Smooth muscle cell of bladder (primary cell): Measurements from ENCODE around the gene ATG9B. TPM values are rescaled to one million over a fixed set of nuclear protein-coding genes. Genes with fewer than 3 reads are reported as not detected.

Source experiments
- total RNA-seq: library from RNA; depleted of rRNA; stranded (reverse); fragments of >200 nt; gene quantifications from 2 replicates; pipeline ENCODE4 v1.2.3, GENCODE V29; 2014

ATG9B gene, protein sequence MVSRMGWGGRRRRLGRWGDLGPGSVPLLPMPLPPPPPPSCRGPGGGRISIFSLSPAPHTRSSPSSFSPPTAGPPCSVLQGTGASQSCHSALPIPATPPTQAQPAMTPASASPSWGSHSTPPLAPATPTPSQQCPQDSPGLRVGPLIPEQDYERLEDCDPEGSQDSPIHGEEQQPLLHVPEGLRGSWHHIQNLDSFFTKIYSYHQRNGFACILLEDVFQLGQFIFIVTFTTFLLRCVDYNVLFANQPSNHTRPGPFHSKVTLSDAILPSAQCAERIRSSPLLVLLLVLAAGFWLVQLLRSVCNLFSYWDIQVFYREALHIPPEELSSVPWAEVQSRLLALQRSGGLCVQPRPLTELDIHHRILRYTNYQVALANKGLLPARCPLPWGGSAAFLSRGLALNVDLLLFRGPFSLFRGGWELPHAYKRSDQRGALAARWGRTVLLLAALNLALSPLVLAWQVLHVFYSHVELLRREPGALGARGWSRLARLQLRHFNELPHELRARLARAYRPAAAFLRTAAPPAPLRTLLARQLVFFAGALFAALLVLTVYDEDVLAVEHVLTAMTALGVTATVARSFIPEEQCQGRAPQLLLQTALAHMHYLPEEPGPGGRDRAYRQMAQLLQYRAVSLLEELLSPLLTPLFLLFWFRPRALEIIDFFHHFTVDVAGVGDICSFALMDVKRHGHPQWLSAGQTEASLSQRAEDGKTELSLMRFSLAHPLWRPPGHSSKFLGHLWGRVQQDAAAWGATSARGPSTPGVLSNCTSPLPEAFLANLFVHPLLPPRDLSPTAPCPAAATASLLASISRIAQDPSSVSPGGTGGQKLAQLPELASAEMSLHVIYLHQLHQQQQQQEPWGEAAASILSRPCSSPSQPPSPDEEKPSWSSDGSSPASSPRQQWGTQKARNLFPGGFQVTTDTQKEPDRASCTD
- 0.37 TPM in 1 of 2 replicates, not detected in the other for total RNA-seq

DNA sequence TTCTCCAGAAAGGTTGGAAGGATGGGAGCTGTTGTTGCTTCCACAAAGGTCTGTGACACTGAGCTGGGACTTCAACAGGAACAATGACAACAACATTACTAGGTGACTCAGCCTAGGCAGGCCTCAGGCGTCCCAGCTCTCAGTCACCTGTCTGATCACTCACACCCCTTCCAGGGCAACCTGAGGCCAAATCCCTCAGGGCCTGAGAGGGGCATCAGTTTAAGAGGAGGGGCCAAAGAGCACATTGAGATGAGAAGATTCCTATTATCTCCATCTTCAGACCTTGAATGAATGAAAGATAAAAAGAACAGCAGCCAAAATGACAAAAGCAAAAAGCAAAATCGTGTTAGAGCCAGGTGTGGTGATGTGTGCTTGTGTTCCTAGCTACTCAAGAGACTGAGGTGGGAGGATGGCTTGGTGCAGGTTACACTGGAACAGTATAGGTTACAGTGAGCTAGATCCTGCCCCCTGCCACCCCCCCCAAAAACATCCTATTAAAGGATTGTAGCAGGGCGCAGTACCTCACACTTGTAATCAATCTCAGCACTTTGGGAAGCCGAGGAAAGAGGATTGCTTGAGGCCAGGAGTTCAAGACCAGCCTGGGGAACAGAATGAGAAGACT lies at the start of gene ATG9B:
ATG9B (minus strand) TSS at position 60 of the 622 bp plus-strand sequence. CDS start 71 bp downstream, outside the sequence.

DNA sequence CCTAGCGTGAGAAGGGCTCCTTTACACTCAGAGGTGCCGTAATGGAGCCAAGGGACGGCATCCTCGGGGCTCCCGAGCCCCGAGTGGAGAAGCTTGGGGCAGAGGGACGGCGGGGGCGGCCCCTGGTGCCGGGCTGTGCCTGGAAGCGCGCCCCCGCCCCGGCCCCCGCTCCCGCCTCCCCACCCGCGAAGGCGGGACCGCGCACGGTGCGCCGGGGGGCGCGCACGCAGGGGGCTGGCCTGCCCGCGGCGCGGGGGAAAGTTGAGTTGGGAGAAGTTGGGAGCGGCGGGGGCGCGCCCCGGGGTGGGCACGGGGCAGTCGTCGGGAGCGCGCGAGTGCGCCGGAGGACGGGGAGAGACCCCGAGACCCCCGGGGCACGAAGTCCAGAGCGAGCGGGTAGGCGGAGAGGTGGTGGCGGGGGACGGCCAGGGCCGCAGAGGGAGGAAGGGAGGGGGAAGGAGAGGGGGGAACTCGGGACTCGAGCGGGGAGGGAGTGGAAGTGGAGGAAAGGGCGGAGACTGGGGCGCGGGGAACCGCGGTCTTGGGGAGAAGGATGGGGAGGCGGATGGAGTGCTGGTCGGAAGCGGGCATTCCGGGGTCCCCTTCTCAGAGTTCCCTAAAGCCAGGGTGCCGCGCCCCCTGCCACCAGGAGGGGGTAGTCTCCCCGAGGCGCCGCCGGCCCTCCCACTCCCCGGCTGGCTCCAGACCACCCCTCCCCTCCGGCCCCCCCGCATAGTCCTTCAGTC lies 35.2 kb upstream of the ATG9B start, which contains the start of gene SLC4A2:
SLC4A2 (plus strand) TSS at position 223 of the 746 bp plus-strand sequence. CDS start 2,399 bp downstream, outside the sequence.

DNA sequence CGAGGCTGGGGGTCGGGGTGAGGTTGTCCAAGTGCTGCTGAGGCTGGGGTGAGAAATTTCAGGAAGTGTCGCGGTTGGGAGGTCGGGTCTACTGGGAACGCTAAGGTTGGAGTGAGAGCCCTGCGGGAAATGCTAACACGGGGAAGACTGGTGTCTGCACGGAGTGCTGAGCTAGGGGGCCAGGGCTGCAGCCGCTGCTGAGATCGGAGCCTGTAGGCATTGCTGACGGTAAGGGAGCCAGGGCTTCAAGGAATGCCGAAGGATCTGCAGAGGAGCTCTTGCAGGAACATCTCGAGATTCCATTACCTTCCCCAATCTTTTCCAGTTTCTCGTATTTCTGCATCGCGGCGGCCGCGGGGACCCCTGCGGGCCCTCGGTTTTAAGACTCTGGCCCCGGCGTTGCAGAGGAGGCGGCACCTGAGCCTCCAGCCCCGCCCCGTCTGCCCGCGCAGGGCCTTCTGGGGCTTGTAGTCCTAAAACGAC lies 33.3 kb upstream of the ATG9B start, which contains the start of gene CDK5:
CDK5 (minus strand) TSS at position 392 of the 483 bp plus-strand sequence; CDS start at position 343, 49 bp downstream.

DNA sequence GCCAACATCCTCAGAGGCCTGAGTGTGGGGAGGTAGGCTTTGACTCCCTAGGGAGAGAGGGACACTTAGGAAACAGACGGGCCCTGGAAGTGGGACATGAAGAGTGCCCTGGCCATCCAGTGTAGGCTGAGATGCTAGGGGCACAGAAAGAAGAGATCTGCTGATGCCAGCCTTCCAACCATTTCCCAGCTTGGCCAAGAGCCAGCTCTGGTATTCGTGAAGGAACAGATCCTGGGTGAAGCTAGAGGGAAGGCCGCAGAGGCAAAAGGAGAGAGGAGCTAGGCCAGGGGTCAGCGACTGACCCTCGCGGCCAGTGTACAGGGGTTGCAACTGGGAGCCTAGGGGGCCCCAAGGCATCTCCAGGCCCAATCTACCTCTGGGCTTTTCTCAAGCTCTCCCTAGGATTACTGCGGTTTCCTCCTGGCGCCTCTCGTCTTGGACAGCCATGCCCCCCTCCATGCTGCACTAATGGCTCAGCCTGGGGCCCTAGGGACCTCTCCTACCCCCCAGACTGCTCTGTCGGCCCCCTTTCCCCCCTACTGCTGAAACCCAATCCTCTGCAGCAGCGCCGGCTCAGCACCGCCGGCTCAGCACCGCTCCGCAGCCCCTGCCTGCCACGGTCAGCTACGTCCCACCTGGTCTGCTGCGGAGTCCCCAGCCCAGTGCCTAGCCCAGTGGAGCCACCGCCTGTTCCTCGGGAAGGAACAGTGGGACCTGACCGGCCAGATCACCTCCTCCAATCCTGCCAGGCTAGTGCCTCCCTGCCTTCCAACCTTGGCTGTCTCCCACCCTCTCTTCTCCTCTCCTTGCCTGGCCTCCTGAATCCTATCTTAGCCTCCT lies 23.9 kb upstream of the ATG9B start, which contains the start of gene ASIC3:
ASIC3 (plus strand) TSS at position 556 of the 840 bp plus-strand sequence. CDS start 355 bp downstream, outside the sequence.

DNA sequence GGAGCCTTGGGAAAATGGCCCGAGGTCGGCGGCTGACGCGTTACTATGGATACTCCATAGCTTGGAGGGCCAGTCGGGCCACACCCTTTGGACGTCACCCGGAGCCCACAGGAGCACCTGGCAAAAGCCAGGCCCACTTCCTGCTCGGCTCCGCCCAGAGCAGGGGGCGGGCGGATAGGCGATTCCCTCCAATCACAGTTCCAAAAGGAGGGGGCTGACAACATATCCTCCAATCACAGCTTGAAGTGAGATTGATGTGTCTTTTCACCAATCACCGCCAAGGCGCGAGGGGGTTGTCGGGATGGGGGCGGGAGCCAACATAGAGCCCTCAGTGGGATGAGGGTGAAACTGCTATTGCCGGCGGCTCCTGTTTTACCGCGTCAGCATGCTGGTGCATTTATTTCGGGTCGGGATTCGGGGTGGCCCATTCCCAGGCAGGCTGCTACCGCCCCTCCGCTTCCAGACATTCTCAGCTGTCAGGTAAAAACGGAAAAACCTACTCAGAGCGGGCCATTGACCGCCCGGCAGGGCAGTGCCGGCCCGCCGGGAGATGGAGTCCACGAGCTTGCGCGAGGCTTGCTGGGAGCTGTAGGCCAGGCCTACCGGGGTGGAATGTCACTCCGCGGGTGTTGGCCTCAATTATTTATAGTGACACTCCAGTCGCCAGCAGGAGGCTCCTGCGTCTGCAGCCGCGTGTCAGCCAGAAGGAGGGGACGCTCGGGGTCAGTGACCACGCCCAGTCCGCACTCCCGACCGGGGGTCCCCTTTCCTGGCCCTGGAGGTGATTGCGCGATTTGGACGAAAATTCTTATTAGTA lies 4.0 kb upstream of the ATG9B start, which contains the start of gene ABCB8:
ABCB8 (plus strand) TSS at position 320 of the 817 bp plus-strand sequence; CDS start at position 386, 66 bp downstream.

DNA sequence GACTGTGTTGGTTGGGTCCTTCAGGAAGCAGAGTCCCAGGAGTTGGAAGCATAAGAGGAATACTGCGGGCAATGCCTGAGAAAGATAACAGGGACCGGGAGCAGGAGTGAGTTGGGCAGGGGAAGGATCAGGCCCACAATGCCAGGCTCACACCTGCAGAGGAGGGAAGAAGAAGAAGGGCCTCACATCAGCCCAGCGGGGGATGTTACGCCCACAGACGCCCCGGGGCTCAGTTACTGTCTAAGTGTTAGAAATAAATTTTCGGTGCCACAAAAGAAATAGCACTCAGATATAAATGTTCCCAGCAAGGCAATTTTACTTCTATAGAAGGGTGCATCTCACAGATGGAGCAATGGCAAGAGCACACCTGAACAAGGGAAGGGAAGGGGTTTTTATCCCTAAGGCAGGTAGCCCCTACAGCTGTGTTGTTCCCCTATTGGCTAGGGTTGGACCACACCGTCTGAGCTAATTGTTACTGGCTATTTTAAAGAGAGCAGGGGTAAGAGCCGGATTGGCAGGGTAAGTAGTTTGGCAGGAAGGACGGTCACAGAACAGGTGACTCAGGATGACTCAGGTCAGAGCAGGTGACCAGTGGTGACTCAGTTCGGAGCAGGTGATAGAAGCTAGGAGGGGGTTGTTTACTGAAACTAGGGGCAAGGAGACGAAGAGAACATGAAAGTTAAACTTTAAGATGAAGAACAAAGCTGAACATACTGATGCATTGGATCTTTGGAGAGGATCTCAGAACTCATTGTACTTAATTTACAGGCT lies 33.7 kb downstream of the ATG9B start, which contains the start of gene NOS3:
NOS3 (plus strand) TSS at position 602 of the 771 bp plus-strand sequence. CDS start 2,787 bp downstream, outside the sequence.

DNA sequence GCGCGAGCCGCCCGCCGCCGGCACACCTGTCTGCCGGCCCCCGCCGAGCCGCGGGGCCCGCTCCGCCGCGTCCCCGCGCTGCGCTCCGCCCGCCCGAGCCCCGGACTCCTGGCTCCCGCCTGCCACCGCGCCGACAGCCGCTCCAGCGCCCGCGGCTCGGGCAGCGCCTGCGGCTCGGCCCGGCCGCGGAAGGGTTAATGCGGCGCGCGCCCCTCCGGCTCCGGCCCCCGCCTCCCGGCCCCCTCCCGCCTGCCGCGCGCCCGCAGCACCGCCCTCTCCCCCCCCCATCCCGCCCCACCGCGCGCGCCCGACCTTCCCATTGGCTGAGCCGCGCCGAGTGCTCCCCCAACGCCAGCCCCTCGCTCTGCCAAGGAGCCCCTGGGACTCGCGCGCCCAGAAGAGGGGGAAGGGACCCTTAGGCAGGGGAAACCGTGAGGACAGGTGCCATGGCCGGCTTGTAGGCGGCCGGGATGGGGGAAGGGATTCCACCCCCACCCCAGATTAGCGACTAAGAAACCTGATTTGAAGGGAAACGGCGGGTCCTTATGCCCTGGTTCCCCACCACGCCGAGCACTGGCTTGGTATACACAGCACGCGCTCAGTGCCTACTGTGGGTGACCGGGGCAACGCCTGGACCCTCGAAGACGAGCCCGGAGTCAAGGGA lies 46.0 kb downstream of the ATG9B start, which contains the start of gene KCNH2:
KCNH2 (minus strand) TSS at position 196 of the 664 bp plus-strand sequence. CDS start 408 bp downstream, outside the sequence.

Other genes with a start within 250 kb of the ATG9B start
- 3.8 and 156 TPM in 2 replicates for gene TMEM176B, start 224.1 kb downstream of the ATG9B start, total RNA-seq
- 1.1 and 70.8 TPM in 2 replicates for gene TMEM176A, start 223.7 kb downstream of the ATG9B start, total RNA-seq
- 0.14 TPM in 1 of 2 replicates, not detected in the other for gene AOC1, start 172.0 kb downstream of the ATG9B start, total RNA-seq
- 0.83 and 1.7 TPM in 2 replicates for gene KCNH2, start 46.2 kb downstream of the ATG9B start, total RNA-seq
- 1.3 TPM in 2 replicates for gene NOS3, start 33.5 kb downstream of the ATG9B start, total RNA-seq
- gene ABCB8, start 4.0 kb upstream of the ATG9B start, total RNA-seq, result 19.2 and 24.5 TPM in 2 replicates
- gene ASIC3, start 24.0 kb upstream of the ATG9B start, total RNA-seq, result 0.14 and 0.37 TPM in 2 replicates
- gene CDK5, start 33.4 kb upstream of the ATG9B start, total RNA-seq, result 26.7 and 30.1 TPM in 2 replicates
- 58.6 and 78.7 TPM in 2 replicates for gene SLC4A2, start 35.1 kb upstream of the ATG9B start, total RNA-seq
- 74.5 and 76.1 TPM in 2 replicates for gene FASTK, start 56.3 kb upstream of the ATG9B start, total RNA-seq
- 13.2 and 17.4 TPM in 2 replicates for gene TMUB1, start 59.0 kb upstream of the ATG9B start, total RNA-seq
- gene AGAP3, start 62.0 kb upstream of the ATG9B start, total RNA-seq, result 26.2 and 40.4 TPM in 2 replicates
- gene GBX1, start 143.2 kb upstream of the ATG9B start, total RNA-seq, result not detected in 2 replicates
- gene ASB10, start 162.8 kb upstream of the ATG9B start, total RNA-seq, result not detected in 2 replicates
- not detected in 2 replicates for gene H2BK1, start 186.0 kb upstream of the ATG9B start, total RNA-seq
- gene ABCF2, start 202.7 kb upstream of the ATG9B start, total RNA-seq, result 60.3 and 62.2 TPM in 2 replicates
- 70.1 and 101 TPM in 2 replicates for gene CHPF2, start 208.0 kb upstream of the ATG9B start, total RNA-seq
- gene SMARCD3, start 224.2 kb upstream of the ATG9B start, total RNA-seq, result 46.6 and 53.7 TPM in 2 replicates